ENCODE results near the gene ZMYND15.
A peak's percentile ranks its signal among the peaks of the same experiment; 100 is the strongest.

Gene ZMYND15

DNA sequence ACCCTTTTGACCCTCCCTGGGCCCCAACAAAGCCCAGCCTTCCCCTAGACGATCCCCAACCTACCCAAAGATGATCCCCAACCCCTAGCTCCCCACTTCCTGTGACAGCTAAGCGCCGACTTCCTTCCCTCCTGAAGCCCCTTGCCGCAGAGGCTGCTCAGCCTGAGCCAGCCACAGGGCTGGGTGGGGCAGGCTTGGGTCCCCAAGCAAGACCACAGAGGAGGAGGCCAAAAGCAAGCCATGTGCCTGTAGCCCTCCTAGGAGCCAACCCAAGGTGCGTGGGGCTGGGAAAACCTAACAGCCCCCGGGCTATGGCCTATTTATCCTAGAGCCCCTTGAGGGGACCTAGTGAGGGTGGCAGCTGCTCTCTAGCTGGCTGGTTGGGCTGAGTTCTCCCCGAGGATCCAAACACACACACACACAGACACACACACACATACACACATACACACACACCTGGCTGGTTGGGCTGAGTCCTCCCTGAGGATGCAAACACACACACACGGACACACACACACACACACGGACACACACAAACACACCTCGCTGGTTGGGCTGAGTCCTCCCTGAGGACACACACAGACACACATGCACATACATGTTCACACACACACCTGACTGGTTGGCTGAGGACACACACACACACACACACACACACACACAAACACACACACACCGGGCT is 24.4 kb upstream of the ZMYND15 start:
- Histone ChIP-seq H3K27me3 (no peaks in the 10 kb centered on the region), H3K4me1 (peaks cover 94% of the 10 kb centered on the region), H3K36me3 (peaks cover 45% of the 10 kb centered on the region), H3K4me3 (peak overlapping the region; percentile 49), H3K9ac (peak overlapping the region; percentile 53), H3K27ac (peak overlapping the region; percentile 84), H4K20me1 (peaks cover 15% of the 10 kb centered on the region), H3K4me2 (peak overlapping the region; percentile 91), H3K9me3 (peaks cover 19% of the 10 kb centered on the region)
- TF ChIP-seq Cebpa-rat (IDR thresholded peaks at IDR 0.05): no peak

DNA sequence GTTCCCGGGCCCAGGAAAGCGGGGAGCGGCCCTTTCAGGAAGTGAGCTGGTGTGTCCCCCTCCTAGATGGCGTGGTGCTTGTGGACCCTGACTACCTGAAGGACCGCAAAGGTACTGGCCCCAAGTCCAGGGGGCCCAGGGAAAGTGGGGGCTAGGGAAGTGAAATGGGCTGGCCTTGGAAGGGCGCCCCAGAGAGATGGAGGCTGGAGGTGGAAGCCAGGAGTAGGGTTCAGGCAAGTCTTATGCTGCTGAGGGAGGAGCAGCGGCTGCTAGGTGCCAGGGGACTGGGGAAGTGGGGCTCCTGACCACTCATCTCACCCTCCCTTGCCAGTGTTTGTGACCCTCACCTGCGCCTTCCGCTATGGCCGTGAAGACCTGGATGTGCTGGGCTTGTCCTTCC is 23.6 kb upstream of the ZMYND15 start:
- H3K4me2 ChIP-seq: peak overlapping the region; percentile 91
- peak overlapping the region; percentile 84 for H3K27ac ChIP-seq
- H3K36me3 ChIP-seq: peaks cover 53% of the 10 kb centered on the region
- 0 out of 2 replicates have a peak overlapping the region, but pooled peaks have one; percentile 53 for H3K9ac ChIP-seq
- no peak overlapping the region for H3K4me3 ChIP-seq
- peaks cover 20% of the 10 kb centered on the region for H3K9me3 ChIP-seq
- no peak for TF ChIP-seq Cebpa-rat (IDR thresholded peaks at IDR 0.05)
- H4K20me1 ChIP-seq: peaks cover 15% of the 10 kb centered on the region
- H3K27me3 ChIP-seq: no peaks in the 10 kb centered on the region
- peaks cover 91% of the 10 kb centered on the region for H3K4me1 ChIP-seq

DNA sequence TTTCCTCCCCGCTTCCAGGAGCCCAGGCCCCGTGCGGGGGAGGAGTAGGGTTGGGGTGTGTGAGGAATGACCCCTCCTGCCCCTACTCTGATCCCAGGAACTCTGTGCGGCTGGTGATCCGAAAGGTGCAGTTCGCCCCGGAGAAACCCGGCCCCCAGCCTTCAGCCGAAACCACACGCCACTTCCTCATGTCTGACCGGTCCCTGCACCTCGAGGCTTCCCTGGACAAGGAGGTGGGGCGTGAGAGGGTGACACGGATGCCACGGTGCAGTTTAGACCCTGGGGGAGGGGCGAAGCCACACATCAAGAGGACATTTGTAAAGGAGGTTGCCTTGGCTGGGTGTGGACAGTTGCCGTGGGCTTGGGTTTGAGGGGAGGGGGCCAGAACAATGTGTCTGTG is 21.8 kb upstream of the ZMYND15 start:
- H3K27me3 ChIP-seq: no peaks in the 10 kb centered on the region
- H3K4me3 ChIP-seq: no peak overlapping the region
- H3K4me1 ChIP-seq: peaks cover 74% of the 10 kb centered on the region
- TF ChIP-seq Cebpa-rat (IDR thresholded peaks at IDR 0.05): no peak
- peak overlapping the region; percentile 18; the same call in 1 of the 2 replicates for H3K27ac ChIP-seq
- H3K4me2 ChIP-seq: peak overlapping the region; percentile 91
- peak overlapping the region; percentile 45; the same call in 1 of the 2 replicates for H3K9ac ChIP-seq
- no peaks in the 10 kb centered on the region for H4K20me1 ChIP-seq
- peaks cover 64% of the 10 kb centered on the region for H3K36me3 ChIP-seq
- H3K9me3 ChIP-seq: peaks cover 20% of the 10 kb centered on the region

DNA sequence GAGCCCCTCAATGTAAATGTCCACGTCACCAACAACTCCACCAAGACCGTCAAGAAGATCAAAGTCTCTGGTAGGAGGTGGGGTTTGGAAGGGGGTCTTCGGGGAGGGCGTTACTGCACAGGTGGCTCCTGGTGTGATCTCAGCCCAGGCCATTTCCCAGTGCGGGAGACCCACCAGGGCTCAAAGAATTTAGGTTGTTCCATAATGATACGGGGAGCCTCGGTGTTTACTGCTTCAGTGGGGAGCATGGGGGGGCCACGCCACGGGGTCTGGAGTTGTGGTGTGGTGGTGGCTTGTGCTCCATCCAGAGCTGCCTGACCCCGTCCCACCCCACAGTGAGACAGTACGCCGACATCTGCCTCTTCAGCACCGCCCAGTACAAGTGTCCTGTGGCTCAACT is 21.4 kb upstream of the ZMYND15 start:
- peaks cover 70% of the 10 kb centered on the region for H3K4me1 ChIP-seq
- H3K27me3 ChIP-seq: no peaks in the 10 kb centered on the region
- H3K27ac ChIP-seq: no peak overlapping the region
- H4K20me1 ChIP-seq: no peaks in the 10 kb centered on the region
- peaks cover 20% of the 10 kb centered on the region for H3K9me3 ChIP-seq
- no peak overlapping the region for H3K9ac ChIP-seq
- no peak overlapping the region for H3K4me3 ChIP-seq
- no peak overlapping the region; the same call in 1 of the 2 replicates for H3K4me2 ChIP-seq
- peaks cover 64% of the 10 kb centered on the region for H3K36me3 ChIP-seq
- no peak for TF ChIP-seq Cebpa-rat (IDR thresholded peaks at IDR 0.05)

DNA sequence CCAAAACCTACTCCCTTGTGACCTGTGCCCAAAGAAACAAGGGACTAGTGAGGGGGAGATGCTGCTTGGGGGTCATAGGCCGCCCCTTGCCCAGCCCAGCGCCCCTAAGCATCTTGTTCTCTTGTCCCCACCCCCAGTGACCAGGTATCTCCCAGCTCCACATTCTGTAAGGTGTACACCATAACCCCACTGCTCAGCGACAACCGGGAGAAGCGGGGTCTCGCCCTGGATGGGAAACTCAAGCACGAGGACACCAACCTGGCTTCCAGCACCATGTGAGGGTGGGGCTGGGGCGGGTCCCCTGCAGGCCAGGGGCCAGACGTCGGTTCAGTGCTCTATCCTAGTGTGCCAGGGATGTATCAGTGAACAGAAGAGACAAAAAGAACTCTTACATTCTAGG is 20.5 kb upstream of the ZMYND15 start:
- no peak overlapping the region for H3K27ac ChIP-seq
- no peak overlapping the region for H3K9ac ChIP-seq

DNA sequence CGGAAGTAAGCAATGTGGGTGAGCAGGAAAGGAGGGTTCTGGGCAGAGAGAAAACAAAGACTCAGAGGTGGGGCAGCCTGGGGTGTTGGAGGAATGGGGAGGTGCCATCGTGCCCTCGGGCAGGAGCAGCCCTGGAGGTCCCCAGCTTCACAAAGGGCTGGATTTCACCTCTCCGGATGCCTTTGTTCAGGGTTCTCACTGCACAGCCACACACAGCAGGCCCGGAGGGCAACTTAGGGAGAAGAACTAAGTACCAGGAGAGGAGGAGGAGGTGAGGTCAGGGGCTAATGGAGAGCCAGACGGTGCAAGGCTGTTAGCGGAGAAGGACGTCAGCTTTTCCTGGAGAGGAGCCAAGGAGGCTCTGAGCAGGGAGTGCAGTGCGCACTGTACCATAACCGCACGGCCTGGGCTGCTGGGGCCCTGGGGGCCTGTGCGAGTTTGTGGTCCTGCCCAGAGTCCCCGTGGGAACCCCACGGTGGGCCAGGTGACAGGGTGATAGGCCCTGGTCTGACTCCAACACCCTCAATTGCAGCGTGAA is 19.9 kb upstream of the ZMYND15 start:
- Histone ChIP-seq H3K36me3 (peaks cover 64% of the 10 kb centered on the region), H3K27me3 (no peaks in the 10 kb centered on the region), H3K9ac (no peak overlapping the region), H3K9me3 (peaks cover 20% of the 10 kb centered on the region), H4K20me1 (no peaks in the 10 kb centered on the region), H3K4me1 (peaks cover 55% of the 10 kb centered on the region), H3K4me2 (peak overlapping the region; percentile 60), H3K4me3 (peak overlapping the region; percentile 23; the same call in 1 of the 2 replicates), H3K27ac (0 out of 2 replicates have a peak overlapping the region, but pooled peaks have one; percentile 1)
- TF ChIP-seq Cebpa-rat (IDR thresholded peaks at IDR 0.05): no peak

More for the DNA sequence above, 20.5 kb upstream of the ZMYND15 start:
- H3K4me3 ChIP-seq: no peak overlapping the region
- peak overlapping the region; percentile 60 for H3K4me2 ChIP-seq
- H3K9me3 ChIP-seq: peaks cover 20% of the 10 kb centered on the region
- no peaks in the 10 kb centered on the region for H3K27me3 ChIP-seq
- no peak for TF ChIP-seq Cebpa-rat (IDR thresholded peaks at IDR 0.05)
- H4K20me1 ChIP-seq: no peaks in the 10 kb centered on the region
- H3K4me1 ChIP-seq: peaks cover 61% of the 10 kb centered on the region
- peaks cover 64% of the 10 kb centered on the region for H3K36me3 ChIP-seq

DNA sequence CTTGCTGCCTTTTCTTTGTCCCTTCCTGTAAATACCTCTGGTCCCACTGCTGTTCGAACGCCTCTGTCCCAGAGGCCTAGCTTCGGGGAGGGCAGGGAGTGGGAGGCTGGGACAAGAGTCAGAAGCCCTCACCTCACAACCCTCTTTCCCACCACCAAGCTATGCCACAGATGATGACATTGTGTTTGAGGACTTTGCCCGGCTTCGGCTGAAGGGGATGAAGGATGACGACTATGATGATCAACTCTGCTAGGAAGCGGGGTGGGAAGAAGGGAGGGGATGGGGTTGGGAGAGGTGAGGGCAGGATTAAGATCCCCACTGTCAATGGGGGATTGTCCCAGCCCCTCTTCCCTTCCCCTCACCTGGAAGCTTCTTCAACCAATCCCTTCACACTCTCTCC is 18.8 kb upstream of the ZMYND15 start:
- Histone ChIP-seq H3K36me3 (peaks cover 61% of the 10 kb centered on the region), H3K27me3 (no peaks in the 10 kb centered on the region), H4K20me1 (no peaks in the 10 kb centered on the region), H3K4me1 (peaks cover 44% of the 10 kb centered on the region), H3K4me3 (no peak overlapping the region), H3K9ac (no peak overlapping the region), H3K4me2 (no peak overlapping the region), H3K9me3 (peaks cover 20% of the 10 kb centered on the region), H3K27ac (no peak overlapping the region)
- no peak for TF ChIP-seq Cebpa-rat (IDR thresholded peaks at IDR 0.05)

DNA sequence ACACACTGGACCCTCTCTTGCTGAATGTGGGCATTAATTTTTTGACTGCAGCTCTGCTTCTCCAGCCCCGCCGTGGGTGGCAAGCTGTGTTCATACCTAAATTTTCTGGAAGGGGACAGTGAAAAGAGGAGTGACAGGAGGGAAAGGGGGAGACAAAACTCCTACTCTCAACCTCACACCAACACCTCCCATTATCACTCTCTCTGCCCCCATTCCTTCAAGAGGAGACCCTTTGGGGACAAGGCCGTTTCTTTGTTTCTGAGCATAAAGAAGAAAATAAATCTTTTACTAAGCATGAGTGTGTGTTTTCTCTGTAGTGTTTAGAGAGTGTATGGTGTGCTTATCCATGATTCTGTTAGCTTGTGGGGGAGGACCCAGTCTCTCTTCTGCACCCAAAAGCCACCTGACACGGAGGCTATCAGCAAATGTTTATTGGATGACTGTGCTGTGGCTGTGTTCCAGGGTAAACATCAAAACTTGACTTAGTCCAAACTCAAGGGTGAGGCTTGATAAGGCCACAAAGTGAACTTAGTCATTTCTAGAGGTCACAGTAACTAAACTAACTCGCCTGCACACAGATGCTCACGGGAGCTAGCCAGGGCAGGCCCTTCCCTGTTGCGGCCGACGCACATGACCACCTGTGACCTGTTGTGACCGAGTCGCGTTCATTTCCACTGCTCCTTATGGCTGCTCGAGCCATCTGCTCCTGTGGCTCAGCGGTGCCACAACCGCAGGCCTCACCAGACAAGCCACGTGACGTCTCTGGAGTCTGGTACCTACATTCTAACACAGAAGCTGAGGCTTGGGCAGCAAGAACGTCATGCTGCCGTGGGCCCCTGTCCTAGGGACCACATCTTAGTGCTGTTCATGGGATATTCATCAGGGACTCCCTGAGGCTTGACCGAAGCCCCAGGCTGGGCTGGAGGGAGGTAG is 18.2 kb upstream of the ZMYND15 start:
- Histone ChIP-seq H3K4me3 (no peak overlapping the region), H3K27ac (no peak overlapping the region), H3K9me3 (peaks cover 20% of the 10 kb centered on the region), H3K4me2 (no peak overlapping the region), H3K36me3 (peaks cover 56% of the 10 kb centered on the region), H3K9ac (no peak overlapping the region), H3K4me1 (peaks cover 38% of the 10 kb centered on the region), H4K20me1 (no peaks in the 10 kb centered on the region), H3K27me3 (no peaks in the 10 kb centered on the region)
- no peak for TF ChIP-seq Cebpa-rat (IDR thresholded peaks at IDR 0.05)

DNA sequence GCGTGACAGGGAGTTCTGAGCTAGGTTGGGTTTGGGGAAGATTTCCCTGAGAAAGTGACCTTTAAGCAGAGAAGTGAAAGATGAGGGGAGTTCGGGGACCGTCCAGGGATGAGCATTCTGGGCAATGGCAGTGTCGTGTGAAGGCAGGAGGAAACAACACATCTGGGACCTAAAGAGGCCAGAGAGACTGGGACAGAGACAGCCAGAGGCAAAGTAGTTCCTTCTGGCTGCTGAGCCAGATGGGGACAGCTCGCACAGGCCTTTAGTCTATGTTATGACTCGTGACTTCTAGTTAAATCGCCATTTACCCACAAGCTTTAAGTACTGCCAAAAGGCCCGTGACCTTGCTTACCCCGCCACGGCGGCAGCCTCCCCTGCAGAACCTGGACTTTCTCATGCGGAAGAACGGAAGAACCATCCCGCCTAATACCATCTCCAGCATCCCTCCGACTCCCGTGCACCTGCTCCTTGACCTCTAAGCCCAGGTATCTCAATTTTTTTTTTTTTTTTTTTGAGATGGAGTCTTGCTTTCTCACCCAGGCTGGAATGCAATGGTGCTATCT is 16.9 kb upstream of the ZMYND15 start:
- no peak for TF ChIP-seq Cebpa-rat (IDR thresholded peaks at IDR 0.05)
- no peak overlapping the region for H3K9ac ChIP-seq

More for the DNA sequence above, 16.9 kb upstream of the ZMYND15 start:
- no peak overlapping the region for H3K4me2 ChIP-seq
- no peak overlapping the region for H3K4me3 ChIP-seq
- H3K4me1 ChIP-seq: peaks cover 25% of the 10 kb centered on the region
- peaks cover 43% of the 10 kb centered on the region for H3K36me3 ChIP-seq
- no peak overlapping the region for H3K27ac ChIP-seq
- H3K27me3 ChIP-seq: no peaks in the 10 kb centered on the region
- H3K9me3 ChIP-seq: peaks cover 20% of the 10 kb centered on the region
- no peaks in the 10 kb centered on the region for H4K20me1 ChIP-seq

Data from BLaER1 (cell line).